ENCODE results near the gene LARP4. TPM values are rescaled to one million over a fixed set of nuclear protein-coding genes. Genes with fewer than 3 reads are reported as not detected.

LARP4 gene
- total and polyA plus RNA-seq, 2 of the 4 experiments (the other 2 are of a cell fraction) = 11.3 to 42.5 TPM

- Histone ChIP-seq H3K4me3 (ENCODE audit: insufficient read depth, low read depth, low read length) (no peak overlapping the region), H2AK9ac (replicated peaks; ENCODE audit: low read depth, low read length, poor library complexity) (no peak overlapping the region), H3K9me3 (ENCODE audit: control insufficient read depth, insufficient read depth, low read length) (no peaks in the 10 kb centered on the region), H2BK5ac (ENCODE audit: low read depth, low read length, poor library complexity, severe bottlenecking) (no peak overlapping the region), H3K9ac (ENCODE audit: low read depth, low read length) (no peak overlapping the region), H3K56ac (ENCODE audit: extremely low read depth, insufficient read depth, low read length) (no peak overlapping the region), H4K5ac (ENCODE audit: low read depth, low read length) (no peak overlapping the region), H4K8ac (ENCODE audit: low read depth in 2 of 2, low read length in 2 of 2) (no peak overlapping the region), H3K27me3 (ENCODE audit: control insufficient read depth, insufficient read depth, low read length) (no peaks in the 10 kb centered on the region), H3K23ac (ENCODE audit: low read depth, low read length) (no peak overlapping the region), H2AK5ac (ENCODE audit: low read depth, low read length) (no peak overlapping the region), H3K79me1 (ENCODE audit: low read depth in 1 of 2, low read length in 2 of 2) (no peaks in the 10 kb centered on the region), H4K91ac (ENCODE audit: insufficient read depth, low read depth, low read length) (no peak overlapping the region), H3K4me2 (ENCODE audit: low read depth, low read length) (no peak overlapping the region), H4K20me1 (ENCODE audit: insufficient read depth, low read length) (no peaks in the 10 kb centered on the region), H3K4ac (ENCODE audit: low read depth, low read length) (no peak overlapping the region), H3K9me1 (ENCODE audit: insufficient read depth, low read length) (no peaks in the 10 kb centered on the region; the same call in 1 of the 2 replicates), H2BK120ac (ENCODE audit: low read depth, low read length) (no peak overlapping the region), H3K4me1 (ENCODE audit: control insufficient read depth, insufficient read depth, low read length) (no peaks in the 10 kb centered on the region), H3K36me3 (ENCODE audit: control insufficient read depth, insufficient read depth, low read length) (no peaks in the 10 kb centered on the region), H3K14ac (replicated peaks; ENCODE audit: low read depth, low read length) (no peak overlapping the region), H3K27ac (ENCODE audit: insufficient read depth, low read length) (no peak overlapping the region), H2BK15ac (ENCODE audit: low read depth, low read length) (no peak overlapping the region), H2AFZ (replicated peaks; ENCODE audit: low read length, poor library complexity) (no peak overlapping the region), H2BK20ac (ENCODE audit: low read depth, low read length) (no peak overlapping the region), H3K18ac (ENCODE audit: low read depth, low read length) (no peak overlapping the region)
- ChIA-PET CTCF (no interaction called here), POLR2A (ENCODE audit: unreplicated experiment) (no interaction called here)
- intact Hi-C loops (cut with micrococcal nuclease) = no loop called here
- dilution Hi-C loops (cut with HindIII; ENCODE audit: low sequenced_read_pairs, unreplicated experiment) = no loop called here
- ATAC-seq (ENCODE audit: low read depth) (no peak), DNase-seq (peak; percentile 29)
- no CpG with 5 or more reads among the region's 4 CpGs for WGBS, 2 experiments (ENCODE audit: extremely low coverage in 2 of 2, insufficient read length in 1 of 2)
- BruUV-seq (replicated peaks) = no TSS peak
- in situ Hi-C loops (cut with MboI; ENCODE audit: low sequenced_read_pairs) = loop anchor here (25.0 kb wide), 1 partner anchor 505 kb away; no protein-coding TSS in a partner anchor
- TF ChIP-seq POLR2A (IDR thresholded peaks at IDR 0.05; ENCODE audit: low read depth, low read length) (no peak), SMC3 (IDR thresholded peaks at IDR 0.05; ENCODE audit: low read depth, low read length) (no peak), MAZ (IDR thresholded peaks at IDR 0.05; ENCODE audit: borderline replicate concordance, low read depth, low read length) (no peak), RFX5 (IDR thresholded peaks at IDR 0.05; ENCODE audit: low read depth, low read length) (no peak), RCOR1 (IDR thresholded peaks at IDR 0.05; ENCODE audit: insufficient replicate concordance, low read length) (no peak), FOS (IDR thresholded peaks at IDR 0.05; ENCODE audit: low read depth, low read length) (no peak), MXI1 (IDR thresholded peaks at IDR 0.05; ENCODE audit: borderline replicate concordance, low read depth, low read length) (no peak)
- TF ChIP-seq, protein P1, sequence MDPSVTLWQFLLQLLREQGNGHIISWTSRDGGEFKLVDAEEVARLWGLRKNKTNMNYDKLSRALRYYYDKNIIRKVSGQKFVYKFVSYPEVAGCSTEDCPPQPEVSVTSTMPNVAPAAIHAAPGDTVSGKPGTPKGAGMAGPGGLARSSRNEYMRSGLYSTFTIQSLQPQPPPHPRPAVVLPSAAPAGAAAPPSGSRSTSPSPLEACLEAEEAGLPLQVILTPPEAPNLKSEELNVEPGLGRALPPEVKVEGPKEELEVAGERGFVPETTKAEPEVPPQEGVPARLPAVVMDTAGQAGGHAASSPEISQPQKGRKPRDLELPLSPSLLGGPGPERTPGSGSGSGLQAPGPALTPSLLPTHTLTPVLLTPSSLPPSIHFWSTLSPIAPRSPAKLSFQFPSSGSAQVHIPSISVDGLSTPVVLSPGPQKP (IDR thresholded peaks at IDR 0.05; ENCODE audit: borderline replicate concordance, low read depth, low read length) = no peak
- TF ChIP-seq, protein P2, sequence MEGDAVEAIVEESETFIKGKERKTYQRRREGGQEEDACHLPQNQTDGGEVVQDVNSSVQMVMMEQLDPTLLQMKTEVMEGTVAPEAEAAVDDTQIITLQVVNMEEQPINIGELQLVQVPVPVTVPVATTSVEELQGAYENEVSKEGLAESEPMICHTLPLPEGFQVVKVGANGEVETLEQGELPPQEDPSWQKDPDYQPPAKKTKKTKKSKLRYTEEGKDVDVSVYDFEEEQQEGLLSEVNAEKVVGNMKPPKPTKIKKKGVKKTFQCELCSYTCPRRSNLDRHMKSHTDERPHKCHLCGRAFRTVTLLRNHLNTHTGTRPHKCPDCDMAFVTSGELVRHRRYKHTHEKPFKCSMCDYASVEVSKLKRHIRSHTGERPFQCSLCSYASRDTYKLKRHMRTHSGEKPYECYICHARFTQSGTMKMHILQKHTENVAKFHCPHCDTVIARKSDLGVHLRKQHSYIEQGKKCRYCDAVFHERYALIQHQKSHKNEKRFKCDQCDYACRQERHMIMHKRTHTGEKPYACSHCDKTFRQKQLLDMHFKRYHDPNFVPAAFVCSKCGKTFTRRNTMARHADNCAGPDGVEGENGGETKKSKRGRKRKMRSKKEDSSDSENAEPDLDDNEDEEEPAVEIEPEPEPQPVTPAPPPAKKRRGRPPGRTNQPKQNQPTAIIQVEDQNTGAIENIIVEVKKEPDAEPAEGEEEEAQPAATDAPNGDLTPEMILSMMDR (conservative IDR thresholded peaks at IDR 0.05; ENCODE audit: low read depth, low read length) = no peak
Observed at GRCh38 chr12:50482571-50482970, 81.9 kb downstream of the LARP4 start.

Data from IMR-90 (cell line).